PC-3 (cell line): ENCODE measurements around the gene SLC12A6. TPM values are rescaled to one million over a fixed set of nuclear protein-coding genes. Genes with fewer than 3 reads are reported as not detected.
"Not testable (repeated sequence)": the region's sequence is repeated elsewhere in the genome, so short reads cannot be mapped to it uniquely, and the experiment has no call there.

Experiments used
- ATAC-seq: fragments of 200-7000 bp; cut with Tn5 transposase; 2 replicates; pipeline ENCODE4 v1.9.1; 2020; ENCODE audit warnings: mild to moderate bottlenecking, moderate library complexity
- BruUV-seq: library from RNA; stranded (reverse); fragments of 400-500 nt; replicated peaks from 2 replicates; lab custom pipeline; 2021; lab: Mats Ljungman, UMichigan
- CTCF ChIA-PET: fragments of 300-600 bp; sonication (Branson Sonifier 250); formaldehyde crosslinking; loops from one replicate; lab custom pipeline; 2022; ENCODE audit warnings: antibody characterized with exemption; lab: Charles Lee
- POLR2A ChIA-PET: fragments of 300-600 bp; sonication (Branson Sonifier 250); formaldehyde crosslinking; loops from one replicate; lab custom pipeline; 2022; ENCODE audit warnings: antibody characterized with exemption; ENCODE audit not compliant: unreplicated experiment; lab: Charles Lee
- DNase-seq: peaks from one replicate; pipeline ENCODE4 v3.0.0-alpha.2; 2015
- H2AFZ ChIP-seq: fragments of 300-600 bp; sonication (generic); 2 replicates; pipeline ENCODE4 v1.6.0; 2016; ENCODE audit warnings: antibody characterized with exemption, low read length
- H3F3A ChIP-seq: fragments of 300-600 bp; sonication (generic); one replicate; pipeline ENCODE4 v1.6.0; 2017; ENCODE audit warnings: antibody characterized with exemption, low read length, control low read depth, mild to moderate bottlenecking; ENCODE audit not compliant: unreplicated experiment
- H3K27ac ChIP-seq: fragments of 300-600 bp; sonication (generic); 2 replicates; pipeline ENCODE4 v1.5.1; 2016; ENCODE audit warnings: mild to moderate bottlenecking, low read length
- H3K27me3 ChIP-seq: fragments of 300-600 bp; sonication (generic); 2 replicates; pipeline ENCODE4 v1.6.1; 2016; ENCODE audit warnings: low read length, mixed read lengths
- H3K36me3 ChIP-seq: fragments of 300-600 bp; sonication (generic); 2 replicates; pipeline ENCODE4 v1.6.1; 2016; ENCODE audit warnings: low read depth, mixed run types, low read length, mixed read lengths
- H3K4me1 ChIP-seq: fragments of 300-600 bp; sonication (generic); 2 replicates; pipeline ENCODE4 v1.5.1; 2016; ENCODE audit warnings: low read length; ENCODE audit not compliant: insufficient read depth
- H3K4me2 ChIP-seq: fragments of 300-600 bp; sonication (generic); 2 replicates; pipeline ENCODE4 v1.6.0; 2016; ENCODE audit warnings: low read length
- H3K4me3 ChIP-seq: fragments of 300-600 bp; sonication (generic); 2 replicates; pipeline ENCODE4 v1.5.1; 2016; ENCODE audit warnings: mild to moderate bottlenecking, low read length, mixed read lengths
- H3K79me2 ChIP-seq: fragments of 300-600 bp; sonication (generic); 2 replicates; pipeline ENCODE4 v1.6.1; 2017; ENCODE audit warnings: low read length, mixed read lengths
- H3K9ac ChIP-seq: fragments of 300-600 bp; sonication (generic); 2 replicates; pipeline ENCODE4 v1.6.0; 2016; ENCODE audit warnings: mild to moderate bottlenecking, low read length
- H3K9me2 ChIP-seq: fragments of 300-600 bp; sonication (generic); replicated peaks from 2 replicates; pipeline ENCODE4 v1.6.1; 2016; ENCODE audit warnings: mixed run types, low read length, mixed read lengths
- H3K9me3 ChIP-seq: fragments of 300-600 bp; sonication (generic); 2 replicates; pipeline ENCODE4 v1.6.1; 2016; ENCODE audit warnings: low read length, mixed read lengths
- H4K20me1 ChIP-seq: fragments of 300-600 bp; sonication (generic); 2 replicates; pipeline ENCODE4 v1.6.1; 2016; ENCODE audit warnings: low read length, mixed read lengths
- EZH2 ChIP-seq: fragments of 300-600 bp; sonication (generic); IDR thresholded peaks from one replicate; pipeline ENCODE4 v1.6.1; 2017; ENCODE audit warnings: antibody characterized with exemption, mild to moderate bottlenecking, low read length; ENCODE audit not compliant: unreplicated experiment
- EZH2phosphoT487 ChIP-seq: fragments of 300-600 bp; sonication (generic); IDR thresholded peaks from 2 replicates; pipeline ENCODE4 v1.6.1; 2018; ENCODE audit warnings: mild to moderate bottlenecking, antibody characterized with exemption, low read length, borderline replicate concordance
- intact Hi-C: fragments of 100-400 bp; cut with micrococcal nuclease; formaldehyde crosslinking; loops from 2 replicates; pipeline ENCODE4 v1.9.0; 2023
- total RNA-seq: library from RNA; depleted of rRNA; stranded (reverse); fragments of >200 nt; gene quantifications from 2 replicates; pipeline ENCODE4 v1.2.3, GENCODE V29; 2014
- TF ChIP-seq, protein P1 (sequence below): fragments of 300-600 bp; sonication (generic); conservative IDR thresholded peaks from 2 replicates; pipeline ENCODE4 v1.5.1; 2017; ENCODE audit warnings: antibody characterized with exemption, low read depth, mild to moderate bottlenecking, low read length

Gene SLC12A6
- total RNA-seq, 1 experiment from 2014 or later = 22.9 TPM

DNA sequence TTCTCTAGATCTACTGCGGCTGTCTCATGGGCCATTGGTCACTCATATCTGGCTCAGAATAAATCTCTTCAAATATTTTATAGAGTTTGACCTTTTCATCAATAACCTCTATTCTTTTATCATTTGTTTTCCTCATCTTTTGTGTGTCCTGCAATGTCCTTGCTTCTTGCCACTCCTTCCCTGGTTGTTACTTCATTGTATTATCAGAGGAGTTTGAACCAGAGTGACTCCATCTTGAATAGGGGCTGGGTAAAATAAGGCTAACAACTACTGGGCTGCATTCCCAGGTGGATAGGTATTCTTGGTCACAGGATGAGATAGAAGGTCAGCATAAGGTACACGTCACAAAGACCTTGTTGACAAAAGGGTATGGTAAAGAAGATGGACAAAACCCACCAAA lies 39.3 kb upstream of the SLC12A6 start:
- intact Hi-C loops = no loop called here
- ChIA-PET POLR2A (no interaction called here), CTCF (no interaction called here)
- H3K27ac ChIP-seq = no peak overlapping the region
- H3K79me2 ChIP-seq = no peaks in the 10 kb centered on the region
- no TSS peak for BruUV-seq
- no peaks in the 10 kb centered on the region for H3K27me3 ChIP-seq
- no peak overlapping the region for H3K4me2 ChIP-seq
- H3K9ac ChIP-seq = no peak overlapping the region
- H3K9me2 ChIP-seq = no peaks in the 10 kb centered on the region
- no peaks in the 10 kb centered on the region for H3K9me3 ChIP-seq
- DNase-seq (no peak), ATAC-seq (no peak)
- no peaks in the 10 kb centered on the region for H4K20me1 ChIP-seq
- no peak overlapping the region for H3K4me3 ChIP-seq
- H3F3A ChIP-seq = no peaks in the 10 kb centered on the region
- 0 out of 2 replicates have a peak, but pooled peaks cover 5% of the 10 kb centered on the region for H3K4me1 ChIP-seq
- no peaks in the 10 kb centered on the region for H3K36me3 ChIP-seq
- no peak overlapping the region for H2AFZ ChIP-seq
- TF ChIP-seq EZH2phosphoT487 (no peak), EZH2 (no peak)
- TF ChIP-seq, protein P1, sequence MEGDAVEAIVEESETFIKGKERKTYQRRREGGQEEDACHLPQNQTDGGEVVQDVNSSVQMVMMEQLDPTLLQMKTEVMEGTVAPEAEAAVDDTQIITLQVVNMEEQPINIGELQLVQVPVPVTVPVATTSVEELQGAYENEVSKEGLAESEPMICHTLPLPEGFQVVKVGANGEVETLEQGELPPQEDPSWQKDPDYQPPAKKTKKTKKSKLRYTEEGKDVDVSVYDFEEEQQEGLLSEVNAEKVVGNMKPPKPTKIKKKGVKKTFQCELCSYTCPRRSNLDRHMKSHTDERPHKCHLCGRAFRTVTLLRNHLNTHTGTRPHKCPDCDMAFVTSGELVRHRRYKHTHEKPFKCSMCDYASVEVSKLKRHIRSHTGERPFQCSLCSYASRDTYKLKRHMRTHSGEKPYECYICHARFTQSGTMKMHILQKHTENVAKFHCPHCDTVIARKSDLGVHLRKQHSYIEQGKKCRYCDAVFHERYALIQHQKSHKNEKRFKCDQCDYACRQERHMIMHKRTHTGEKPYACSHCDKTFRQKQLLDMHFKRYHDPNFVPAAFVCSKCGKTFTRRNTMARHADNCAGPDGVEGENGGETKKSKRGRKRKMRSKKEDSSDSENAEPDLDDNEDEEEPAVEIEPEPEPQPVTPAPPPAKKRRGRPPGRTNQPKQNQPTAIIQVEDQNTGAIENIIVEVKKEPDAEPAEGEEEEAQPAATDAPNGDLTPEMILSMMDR = no peak

- H3K4me3 ChIP-seq, H3K4me2 ChIP-seq, H3K27ac ChIP-seq, DNase-seq, H3K4me1 ChIP-seq, H4K20me1 ChIP-seq, CTCF ChIA-PET, H2AFZ ChIP-seq, H3F3A ChIP-seq, H3K36me3 ChIP-seq, H3K27me3 ChIP-seq, intact Hi-C loops, H3K9ac ChIP-seq, POLR2A ChIA-PET, H3K79me2 ChIP-seq, ATAC-seq, H3K9me3 ChIP-seq, H3K9me2 ChIP-seq, BruUV-seq: not testable (repeated sequence)
Measured at GRCh38 chr15:34375541-34375940, 38.0 kb upstream of the SLC12A6 start.

GRCh38 chr15:34374816-34375215 lies 37.2 kb upstream of the SLC12A6 start:
- H3F3A ChIP-seq = no peaks in the 10 kb centered on the region
- no peaks in the 10 kb centered on the region for H3K9me3 ChIP-seq
- no peak overlapping the region for H3K4me3 ChIP-seq
- H3K79me2 ChIP-seq = no peaks in the 10 kb centered on the region
- ChIA-PET CTCF (no interaction called here), POLR2A (no interaction called here)
- H3K27ac ChIP-seq = no peak overlapping the region
- TF ChIP-seq EZH2 (no peak), EZH2phosphoT487 (no peak)
- TF ChIP-seq, protein P1 = no peak
- H4K20me1 ChIP-seq = no peaks in the 10 kb centered on the region
- H3K27me3 ChIP-seq = no peaks in the 10 kb centered on the region
- BruUV-seq = no TSS peak
- no peak overlapping the region for H3K9ac ChIP-seq
- peak; percentile 30 for DNase-seq
- no peaks in the 10 kb centered on the region for H3K9me2 ChIP-seq
- ATAC-seq = no peak
- intact Hi-C loops = no loop called here
- H3K36me3 ChIP-seq = no peaks in the 10 kb centered on the region
- no peak overlapping the region for H2AFZ ChIP-seq
- H3K4me2 ChIP-seq = no peak overlapping the region
- H3K4me1 ChIP-seq = peaks cover 10% of the 10 kb centered on the region; the same call in 1 of the 2 replicates
